ENCODE results near the gene CDH4. TPM values are rescaled to one million over a fixed set of nuclear protein-coding genes. Genes with fewer than 3 reads are reported as not detected.

Gene CDH4
- total RNA-seq, 1 experiment from 2014 or later = 5.3 TPM

DNA sequence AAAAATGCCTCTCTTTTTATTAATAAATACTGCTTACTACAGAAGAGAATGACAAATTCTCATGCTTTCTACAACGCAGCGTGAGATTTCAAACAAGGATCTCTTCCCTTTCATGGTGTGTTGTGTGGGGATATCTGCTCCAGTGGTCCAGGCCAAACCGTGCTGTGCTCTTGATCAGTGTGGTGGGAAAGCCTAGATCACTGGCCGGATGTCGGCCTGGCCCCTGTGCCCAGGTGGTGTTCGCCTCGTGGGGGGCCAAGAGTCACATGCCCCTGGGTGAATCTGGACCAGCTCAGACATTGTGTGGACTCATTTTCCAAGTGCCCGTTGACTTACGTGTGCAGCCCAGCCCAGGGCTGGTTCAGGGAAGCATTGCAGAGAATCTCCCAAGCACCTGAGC is 4.3 kb downstream of the CDH4 start (continued):
- TF ChIP-seq CBFB (CRISPR knock-in tag; IDR thresholded peaks at IDR 0.05; ENCODE audit: low read depth) (no peak), FOXK1 (CRISPR knock-in tag; IDR thresholded peaks at IDR 0.05) (no peak), SMAD4 (CRISPR knock-in tag; IDR thresholded peaks at IDR 0.05) (no peak), FOXP1 (CRISPR knock-in tag; IDR thresholded peaks at IDR 0.05; ENCODE audit: borderline replicate concordance) (no peak), GABPB1 (CRISPR knock-in tag; IDR thresholded peaks at IDR 0.05) (no peak)
- TF ChIP-seq, protein P1, sequence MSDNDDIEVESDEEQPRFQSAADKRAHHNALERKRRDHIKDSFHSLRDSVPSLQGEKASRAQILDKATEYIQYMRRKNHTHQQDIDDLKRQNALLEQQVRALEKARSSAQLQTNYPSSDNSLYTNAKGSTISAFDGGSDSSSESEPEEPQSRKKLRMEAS (CRISPR knock-in tag; IDR thresholded peaks at IDR 0.05) = no peak
- TF ChIP-seq, protein P2, sequence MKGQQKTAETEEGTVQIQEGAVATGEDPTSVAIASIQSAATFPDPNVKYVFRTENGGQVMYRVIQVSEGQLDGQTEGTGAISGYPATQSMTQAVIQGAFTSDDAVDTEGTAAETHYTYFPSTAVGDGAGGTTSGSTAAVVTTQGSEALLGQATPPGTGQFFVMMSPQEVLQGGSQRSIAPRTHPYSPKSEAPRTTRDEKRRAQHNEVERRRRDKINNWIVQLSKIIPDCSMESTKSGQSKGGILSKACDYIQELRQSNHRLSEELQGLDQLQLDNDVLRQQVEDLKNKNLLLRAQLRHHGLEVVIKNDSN (CRISPR knock-in tag; IDR thresholded peaks at IDR 0.05) = no peak
- TF ChIP-seq, protein P3, sequence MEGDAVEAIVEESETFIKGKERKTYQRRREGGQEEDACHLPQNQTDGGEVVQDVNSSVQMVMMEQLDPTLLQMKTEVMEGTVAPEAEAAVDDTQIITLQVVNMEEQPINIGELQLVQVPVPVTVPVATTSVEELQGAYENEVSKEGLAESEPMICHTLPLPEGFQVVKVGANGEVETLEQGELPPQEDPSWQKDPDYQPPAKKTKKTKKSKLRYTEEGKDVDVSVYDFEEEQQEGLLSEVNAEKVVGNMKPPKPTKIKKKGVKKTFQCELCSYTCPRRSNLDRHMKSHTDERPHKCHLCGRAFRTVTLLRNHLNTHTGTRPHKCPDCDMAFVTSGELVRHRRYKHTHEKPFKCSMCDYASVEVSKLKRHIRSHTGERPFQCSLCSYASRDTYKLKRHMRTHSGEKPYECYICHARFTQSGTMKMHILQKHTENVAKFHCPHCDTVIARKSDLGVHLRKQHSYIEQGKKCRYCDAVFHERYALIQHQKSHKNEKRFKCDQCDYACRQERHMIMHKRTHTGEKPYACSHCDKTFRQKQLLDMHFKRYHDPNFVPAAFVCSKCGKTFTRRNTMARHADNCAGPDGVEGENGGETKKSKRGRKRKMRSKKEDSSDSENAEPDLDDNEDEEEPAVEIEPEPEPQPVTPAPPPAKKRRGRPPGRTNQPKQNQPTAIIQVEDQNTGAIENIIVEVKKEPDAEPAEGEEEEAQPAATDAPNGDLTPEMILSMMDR (IDR thresholded peaks at IDR 0.05) = no peak

DNA sequence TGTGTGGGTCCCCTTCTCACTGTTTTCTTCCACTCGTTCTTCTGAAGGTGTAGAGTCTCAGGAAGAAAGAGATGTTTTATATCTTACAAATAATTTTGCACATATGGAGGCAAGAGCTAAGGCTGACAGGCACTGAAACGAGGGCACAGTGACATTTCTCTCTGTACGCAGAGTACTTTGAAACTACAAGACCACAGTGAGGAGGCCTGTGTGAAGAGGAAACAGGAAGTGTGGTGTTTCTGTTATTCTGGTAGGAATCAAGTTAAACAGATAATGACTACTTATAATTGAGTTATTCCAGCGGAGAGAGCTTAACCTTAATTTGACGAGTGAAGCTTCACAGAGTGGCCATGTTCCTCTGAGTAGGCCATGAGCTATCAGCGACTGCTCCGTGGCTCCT is 4.8 kb downstream of the CDH4 start:
- TF ChIP-seq IRF2 (CRISPR knock-in tag; IDR thresholded peaks at IDR 0.05; ENCODE audit: borderline replicate concordance, low read depth) = no peak
- ATAC-seq (no peak), DNase-seq (ENCODE audit: low spot score) (no peak)
- ChIA-PET POLR2A (no interaction called here), CTCF (no interaction called here)
- Mint-ChIP-seq H3K9me3 (peaks cover 13% of the 10 kb centered on the region), H3K4me3 (no peak overlapping the region), H3K27ac (no peak overlapping the region), H3K27me3 (ENCODE audit: low read depth) (peaks cover 60% of the 10 kb centered on the region), H3K36me3 (peaks cover 36% of the 10 kb centered on the region), H3K4me1 (peaks cover 16% of the 10 kb centered on the region)

DNA sequence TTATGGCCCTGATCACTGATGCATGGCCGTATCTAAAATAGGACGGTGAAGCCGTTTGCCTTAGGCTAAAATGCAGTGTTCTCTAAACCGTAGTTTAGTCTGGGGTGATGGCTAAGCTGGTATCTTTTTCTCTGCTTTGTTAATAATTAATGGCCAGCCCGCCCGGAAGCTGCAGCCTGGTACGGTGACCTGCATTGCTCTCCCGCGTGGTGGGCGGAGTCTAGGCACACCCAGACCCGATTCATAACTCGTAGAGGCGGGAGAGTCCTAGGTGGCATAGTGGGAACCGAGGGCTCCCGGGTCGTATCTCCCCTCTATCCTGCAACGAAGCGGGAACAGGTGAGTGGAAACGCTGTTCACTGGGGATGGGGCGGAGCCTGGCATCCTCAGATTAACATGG is 5.5 kb downstream of the CDH4 start:
- H3K27me3 Mint-ChIP-seq (ENCODE audit: low read depth) = peaks cover 59% of the 10 kb centered on the region
- no peak for TF ChIP-seq ELF4 (CRISPR knock-in tag; IDR thresholded peaks at IDR 0.05; ENCODE audit: low read depth)
- no peak for TF ChIP-seq CREB1 (CRISPR knock-in tag; IDR thresholded peaks at IDR 0.05)
- TF ChIP-seq ZBTB21 (CRISPR knock-in tag; IDR thresholded peaks at IDR 0.05; ENCODE audit: borderline replicate concordance) = no peak
- no peak for TF ChIP-seq TEAD4 (CRISPR knock-in tag; IDR thresholded peaks at IDR 0.05)
- TF ChIP-seq, protein P4, sequence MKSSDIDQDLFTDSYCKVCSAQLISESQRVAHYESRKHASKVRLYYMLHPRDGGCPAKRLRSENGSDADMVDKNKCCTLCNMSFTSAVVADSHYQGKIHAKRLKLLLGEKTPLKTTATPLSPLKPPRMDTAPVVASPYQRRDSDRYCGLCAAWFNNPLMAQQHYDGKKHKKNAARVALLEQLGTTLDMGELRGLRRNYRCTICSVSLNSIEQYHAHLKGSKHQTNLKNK (CRISPR knock-in tag; IDR thresholded peaks at IDR 0.05) = no peak
- TF ChIP-seq GTF2I (CRISPR knock-in tag; conservative IDR thresholded peaks at IDR 0.05) = no peak
- TF ChIP-seq, protein P5, sequence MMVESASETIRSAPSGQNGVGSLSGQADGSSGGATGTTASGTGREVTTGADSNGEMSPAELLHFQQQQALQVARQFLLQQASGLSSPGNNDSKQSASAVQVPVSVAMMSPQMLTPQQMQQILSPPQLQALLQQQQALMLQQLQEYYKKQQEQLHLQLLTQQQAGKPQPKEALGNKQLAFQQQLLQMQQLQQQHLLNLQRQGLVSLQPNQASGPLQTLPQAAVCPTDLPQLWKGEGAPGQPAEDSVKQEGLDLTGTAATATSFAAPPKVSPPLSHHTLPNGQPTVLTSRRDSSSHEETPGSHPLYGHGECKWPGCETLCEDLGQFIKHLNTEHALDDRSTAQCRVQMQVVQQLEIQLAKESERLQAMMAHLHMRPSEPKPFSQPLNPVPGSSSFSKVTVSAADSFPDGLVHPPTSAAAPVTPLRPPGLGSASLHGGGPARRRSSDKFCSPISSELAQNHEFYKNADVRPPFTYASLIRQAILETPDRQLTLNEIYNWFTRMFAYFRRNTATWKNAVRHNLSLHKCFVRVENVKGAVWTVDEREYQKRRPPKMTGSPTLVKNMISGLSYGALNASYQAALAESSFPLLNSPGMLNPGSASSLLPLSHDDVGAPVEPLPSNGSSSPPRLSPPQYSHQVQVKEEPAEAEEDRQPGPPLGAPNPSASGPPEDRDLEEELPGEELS (CRISPR knock-in tag; IDR thresholded peaks at IDR 0.05) = no peak
- TF ChIP-seq, protein P6, sequence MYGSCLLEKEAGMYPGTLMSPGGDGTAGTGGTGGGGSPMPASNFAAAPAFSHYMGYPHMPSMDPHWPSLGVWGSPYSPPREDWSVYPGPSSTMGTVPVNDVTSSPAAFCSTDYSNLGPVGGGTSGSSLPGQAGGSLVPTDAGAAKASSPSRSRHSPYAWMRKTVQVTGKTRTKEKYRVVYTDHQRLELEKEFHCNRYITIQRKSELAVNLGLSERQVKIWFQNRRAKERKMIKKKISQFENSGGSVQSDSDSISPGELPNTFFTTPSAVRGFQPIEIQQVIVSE (CRISPR knock-in tag; IDR thresholded peaks at IDR 0.05; ENCODE audit: borderline replicate concordance) = no peak
- TF ChIP-seq, protein P7, sequence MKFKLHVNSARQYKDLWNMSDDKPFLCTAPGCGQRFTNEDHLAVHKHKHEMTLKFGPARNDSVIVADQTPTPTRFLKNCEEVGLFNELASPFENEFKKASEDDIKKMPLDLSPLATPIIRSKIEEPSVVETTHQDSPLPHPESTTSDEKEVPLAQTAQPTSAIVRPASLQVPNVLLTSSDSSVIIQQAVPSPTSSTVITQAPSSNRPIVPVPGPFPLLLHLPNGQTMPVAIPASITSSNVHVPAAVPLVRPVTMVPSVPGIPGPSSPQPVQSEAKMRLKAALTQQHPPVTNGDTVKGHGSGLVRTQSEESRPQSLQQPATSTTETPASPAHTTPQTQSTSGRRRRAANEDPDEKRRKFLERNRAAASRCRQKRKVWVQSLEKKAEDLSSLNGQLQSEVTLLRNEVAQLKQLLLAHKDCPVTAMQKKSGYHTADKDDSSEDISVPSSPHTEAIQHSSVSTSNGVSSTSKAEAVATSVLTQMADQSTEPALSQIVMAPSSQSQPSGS (CRISPR knock-in tag; IDR thresholded peaks at IDR 0.05; ENCODE audit: borderline replicate concordance, low read depth) = no peak
- no peak for TF ChIP-seq ZNF121 (CRISPR knock-in tag; IDR thresholded peaks at IDR 0.05)
- TF ChIP-seq, protein P8, sequence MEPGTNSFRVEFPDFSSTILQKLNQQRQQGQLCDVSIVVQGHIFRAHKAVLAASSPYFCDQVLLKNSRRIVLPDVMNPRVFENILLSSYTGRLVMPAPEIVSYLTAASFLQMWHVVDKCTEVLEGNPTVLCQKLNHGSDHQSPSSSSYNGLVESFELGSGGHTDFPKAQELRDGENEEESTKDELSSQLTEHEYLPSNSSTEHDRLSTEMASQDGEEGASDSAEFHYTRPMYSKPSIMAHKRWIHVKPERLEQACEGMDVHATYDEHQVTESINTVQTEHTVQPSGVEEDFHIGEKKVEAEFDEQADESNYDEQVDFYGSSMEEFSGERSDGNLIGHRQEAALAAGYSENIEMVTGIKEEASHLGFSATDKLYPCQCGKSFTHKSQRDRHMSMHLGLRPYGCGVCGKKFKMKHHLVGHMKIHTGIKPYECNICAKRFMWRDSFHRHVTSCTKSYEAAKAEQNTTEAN (CRISPR knock-in tag; IDR thresholded peaks at IDR 0.05) = no peak
- TF ChIP-seq, protein P9, sequence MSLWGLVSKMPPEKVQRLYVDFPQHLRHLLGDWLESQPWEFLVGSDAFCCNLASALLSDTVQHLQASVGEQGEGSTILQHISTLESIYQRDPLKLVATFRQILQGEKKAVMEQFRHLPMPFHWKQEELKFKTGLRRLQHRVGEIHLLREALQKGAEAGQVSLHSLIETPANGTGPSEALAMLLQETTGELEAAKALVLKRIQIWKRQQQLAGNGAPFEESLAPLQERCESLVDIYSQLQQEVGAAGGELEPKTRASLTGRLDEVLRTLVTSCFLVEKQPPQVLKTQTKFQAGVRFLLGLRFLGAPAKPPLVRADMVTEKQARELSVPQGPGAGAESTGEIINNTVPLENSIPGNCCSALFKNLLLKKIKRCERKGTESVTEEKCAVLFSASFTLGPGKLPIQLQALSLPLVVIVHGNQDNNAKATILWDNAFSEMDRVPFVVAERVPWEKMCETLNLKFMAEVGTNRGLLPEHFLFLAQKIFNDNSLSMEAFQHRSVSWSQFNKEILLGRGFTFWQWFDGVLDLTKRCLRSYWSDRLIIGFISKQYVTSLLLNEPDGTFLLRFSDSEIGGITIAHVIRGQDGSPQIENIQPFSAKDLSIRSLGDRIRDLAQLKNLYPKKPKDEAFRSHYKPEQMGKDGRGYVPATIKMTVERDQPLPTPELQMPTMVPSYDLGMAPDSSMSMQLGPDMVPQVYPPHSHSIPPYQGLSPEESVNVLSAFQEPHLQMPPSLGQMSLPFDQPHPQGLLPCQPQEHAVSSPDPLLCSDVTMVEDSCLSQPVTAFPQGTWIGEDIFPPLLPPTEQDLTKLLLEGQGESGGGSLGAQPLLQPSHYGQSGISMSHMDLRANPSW (CRISPR knock-in tag; conservative IDR thresholded peaks at IDR 0.05; ENCODE audit: low read depth) = no peak
- TF ChIP-seq, protein P10, sequence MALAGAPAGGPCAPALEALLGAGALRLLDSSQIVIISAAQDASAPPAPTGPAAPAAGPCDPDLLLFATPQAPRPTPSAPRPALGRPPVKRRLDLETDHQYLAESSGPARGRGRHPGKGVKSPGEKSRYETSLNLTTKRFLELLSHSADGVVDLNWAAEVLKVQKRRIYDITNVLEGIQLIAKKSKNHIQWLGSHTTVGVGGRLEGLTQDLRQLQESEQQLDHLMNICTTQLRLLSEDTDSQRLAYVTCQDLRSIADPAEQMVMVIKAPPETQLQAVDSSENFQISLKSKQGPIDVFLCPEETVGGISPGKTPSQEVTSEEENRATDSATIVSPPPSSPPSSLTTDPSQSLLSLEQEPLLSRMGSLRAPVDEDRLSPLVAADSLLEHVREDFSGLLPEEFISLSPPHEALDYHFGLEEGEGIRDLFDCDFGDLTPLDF (CRISPR knock-in tag; IDR thresholded peaks at IDR 0.05) = no peak
- POLR2A ChIA-PET = no interaction called here
- no peak overlapping the region for H3K27ac Mint-ChIP-seq
- H3K9me3 Mint-ChIP-seq = peaks cover 13% of the 10 kb centered on the region
- ATAC-seq (no peak), DNase-seq (ENCODE audit: low spot score) (no peak)
- peaks cover 36% of the 10 kb centered on the region for H3K36me3 Mint-ChIP-seq
- no peak overlapping the region for H3K4me3 Mint-ChIP-seq
- CTCF ChIA-PET = no interaction called here
- peaks cover 22% of the 10 kb centered on the region for H3K4me1 Mint-ChIP-seq
